ENCODE measurements around the gene ROGDI.

Gene ROGDI

DNA sequence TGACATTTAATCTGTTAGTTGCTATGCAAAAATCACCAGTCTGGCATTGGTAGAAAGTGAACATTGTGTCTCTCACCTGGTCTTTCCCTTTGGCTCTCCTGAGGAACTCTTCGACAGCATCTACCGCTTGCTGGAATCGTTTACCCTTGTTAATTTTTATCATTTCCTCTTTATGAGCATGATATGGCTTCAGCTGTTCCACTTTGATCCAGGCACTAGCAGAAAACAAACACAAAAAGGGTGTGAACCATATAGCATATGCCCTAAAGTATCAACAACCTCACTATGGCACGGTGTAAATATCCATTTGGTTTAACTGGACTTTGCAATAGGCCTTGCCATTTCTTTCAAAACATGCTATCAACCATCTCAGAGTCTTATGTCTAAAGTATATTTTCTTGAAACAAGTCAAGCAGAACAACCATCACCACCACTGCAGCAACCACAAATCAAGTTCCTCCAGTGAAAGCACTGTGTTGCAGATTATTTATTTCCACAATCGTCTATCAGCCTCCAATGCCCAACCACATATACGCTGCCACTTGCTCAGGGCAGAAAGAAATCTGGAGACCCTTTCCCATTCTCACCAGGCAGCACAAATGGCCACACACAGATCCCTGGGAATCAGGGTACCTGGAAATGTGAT, 30.4 kb upstream of the ROGDI start:
- Histone ChIP-seq H3K4me3 (ENCODE audit: low read depth, low read length) (no peak overlapping the region), H3K27ac (ENCODE audit: low read depth, low read length) (no peak overlapping the region), H3K9me3 (ENCODE audit: control insufficient read depth, insufficient read depth, low read length) (no peaks in the 10 kb centered on the region), H3K9ac (ENCODE audit: low read depth, low read length) (no peak overlapping the region), H3K27me3 (ENCODE audit: control insufficient read depth, insufficient read depth, low read length) (no peaks in the 10 kb centered on the region), H3K4me1 (ENCODE audit: control insufficient read depth, insufficient read depth, low read length) (no peaks in the 10 kb centered on the region), H3K36me3 (ENCODE audit: control insufficient read depth, insufficient read depth, low read length) (peaks cover 86% of the 10 kb centered on the region)

DNA sequence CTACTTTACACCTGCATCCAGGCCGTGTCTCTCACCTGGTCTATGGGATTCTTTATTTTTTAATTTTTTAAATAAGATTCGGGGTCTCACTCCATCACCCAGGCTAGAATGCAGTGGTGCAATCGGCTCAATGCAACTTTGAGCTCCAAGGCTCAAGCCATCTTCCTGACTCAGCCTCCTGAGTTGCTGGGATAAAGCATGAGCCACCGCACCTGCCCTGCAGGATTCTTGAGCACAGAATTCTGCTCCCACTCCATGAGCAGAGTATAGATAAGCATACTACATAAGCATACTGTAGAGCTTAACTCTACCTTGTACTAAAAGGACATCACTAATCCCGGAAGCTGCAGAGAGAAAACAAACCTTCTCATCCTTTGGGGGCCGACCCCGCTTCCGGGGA, 29.2 kb upstream of the ROGDI start:
- no peaks in the 10 kb centered on the region for H3K9me3 ChIP-seq (ENCODE audit: control insufficient read depth, insufficient read depth, low read length)
- no peaks in the 10 kb centered on the region for H3K27me3 ChIP-seq (ENCODE audit: control insufficient read depth, insufficient read depth, low read length)
- no peak overlapping the region for H3K4me3 ChIP-seq (ENCODE audit: low read depth, low read length)
- no peak overlapping the region for H3K9ac ChIP-seq (ENCODE audit: low read depth, low read length)
- peaks cover 88% of the 10 kb centered on the region for H3K36me3 ChIP-seq (ENCODE audit: control insufficient read depth, insufficient read depth, low read length)
- no peak overlapping the region for H3K27ac ChIP-seq (ENCODE audit: low read depth, low read length)
- no peaks in the 10 kb centered on the region for H3K4me1 ChIP-seq (ENCODE audit: control insufficient read depth, insufficient read depth, low read length)

DNA sequence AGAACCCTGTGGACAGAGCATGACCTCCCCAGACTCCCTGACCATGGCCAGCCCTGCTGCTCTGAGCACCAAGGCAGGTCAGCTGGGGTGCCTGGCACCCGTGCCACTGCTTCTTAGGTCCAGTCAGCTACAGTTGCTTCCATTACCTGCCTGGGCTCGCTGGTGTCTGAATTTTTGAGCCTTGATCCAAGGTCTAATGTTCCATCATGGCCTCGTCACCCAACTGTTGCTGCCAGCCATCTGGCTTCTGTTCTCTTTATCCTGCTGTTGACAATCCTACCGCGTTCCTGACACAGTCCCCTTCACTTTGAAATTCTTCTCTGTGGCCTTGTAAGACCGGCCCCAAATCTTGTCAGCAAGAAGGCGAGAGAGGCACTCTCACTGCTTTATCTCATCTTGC, 28.0 kb upstream of the ROGDI start:
- Histone ChIP-seq H3K27ac (ENCODE audit: low read depth, low read length) (no peak overlapping the region), H3K9ac (ENCODE audit: low read depth, low read length) (no peak overlapping the region), H3K9me3 (ENCODE audit: control insufficient read depth, insufficient read depth, low read length) (no peaks in the 10 kb centered on the region), H3K4me3 (ENCODE audit: low read depth, low read length) (no peak overlapping the region), H3K36me3 (ENCODE audit: control insufficient read depth, insufficient read depth, low read length) (peaks cover 89% of the 10 kb centered on the region), H3K27me3 (ENCODE audit: control insufficient read depth, insufficient read depth, low read length) (no peaks in the 10 kb centered on the region), H3K4me1 (ENCODE audit: control insufficient read depth, insufficient read depth, low read length) (no peaks in the 10 kb centered on the region)

DNA sequence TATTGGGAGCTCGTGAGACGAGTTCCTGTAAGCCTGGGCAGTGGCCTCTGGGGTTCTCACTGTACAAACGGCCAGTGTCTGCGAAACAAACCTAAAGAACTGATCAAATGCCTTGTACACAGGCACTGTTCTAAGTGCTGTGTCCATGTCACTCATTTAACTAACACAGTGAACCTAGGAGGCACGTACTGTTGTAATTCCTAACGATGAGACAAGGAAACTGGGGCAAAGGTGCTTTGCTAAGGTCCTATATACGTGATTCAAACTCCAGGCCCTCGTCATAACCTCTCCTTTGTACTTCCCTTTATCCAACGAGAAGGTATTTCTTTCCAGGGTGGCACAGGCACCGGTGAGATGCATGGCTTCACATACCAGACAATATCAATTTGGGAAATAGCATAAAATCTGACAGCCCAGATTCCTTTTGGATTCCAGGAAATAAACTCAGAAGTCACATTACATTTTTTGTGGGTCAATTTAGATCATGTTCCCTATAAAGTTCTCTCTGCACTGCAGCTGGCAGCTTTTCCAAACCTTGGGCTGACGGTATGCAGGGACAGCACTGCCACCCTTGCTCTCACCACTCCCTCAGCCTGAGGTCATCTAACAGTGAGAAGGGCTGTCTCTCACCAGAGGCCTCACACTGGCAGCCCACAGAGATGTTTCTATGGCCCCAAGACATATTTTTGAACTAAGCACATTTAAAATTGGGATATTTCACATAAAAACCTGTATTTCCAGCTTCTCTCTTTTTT, 26.3 kb upstream of the ROGDI start:
- H3K9me3 ChIP-seq (ENCODE audit: control insufficient read depth, insufficient read depth, low read length): no peaks in the 10 kb centered on the region
- no peak overlapping the region for H3K9ac ChIP-seq (ENCODE audit: low read depth, low read length)
- H3K27me3 ChIP-seq (ENCODE audit: control insufficient read depth, insufficient read depth, low read length): no peaks in the 10 kb centered on the region
- H3K27ac ChIP-seq (ENCODE audit: low read depth, low read length): no peak overlapping the region
- H3K4me1 ChIP-seq (ENCODE audit: control insufficient read depth, insufficient read depth, low read length): no peaks in the 10 kb centered on the region
- no peak overlapping the region for H3K4me3 ChIP-seq (ENCODE audit: low read depth, low read length)
- H3K36me3 ChIP-seq (ENCODE audit: control insufficient read depth, insufficient read depth, low read length): peaks cover 92% of the 10 kb centered on the region

DNA sequence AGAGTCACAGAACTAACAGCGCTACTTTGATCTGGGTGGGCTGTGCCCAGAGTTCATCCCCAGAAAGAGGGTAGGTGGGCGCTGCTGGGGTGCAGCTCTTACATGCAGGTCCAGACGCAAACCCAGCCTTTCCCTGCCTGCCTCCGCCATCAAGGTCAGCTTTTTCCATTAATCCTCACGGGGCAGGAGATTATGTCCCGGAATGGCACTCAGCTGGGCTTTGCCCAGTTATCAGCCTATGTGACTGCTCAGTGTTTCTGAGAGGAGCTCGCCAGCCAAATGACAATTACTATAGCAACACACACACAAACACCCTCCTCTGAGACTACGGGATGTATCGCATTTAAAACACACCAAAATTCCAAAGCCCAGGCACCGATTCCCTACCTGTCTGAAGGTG, 24.5 kb upstream of the ROGDI start:
- no peaks in the 10 kb centered on the region for H3K4me1 ChIP-seq (ENCODE audit: control insufficient read depth, insufficient read depth, low read length)
- H3K36me3 ChIP-seq (ENCODE audit: control insufficient read depth, insufficient read depth, low read length): peaks cover 89% of the 10 kb centered on the region
- no peak overlapping the region for H3K27ac ChIP-seq (ENCODE audit: low read depth, low read length)
- H3K27me3 ChIP-seq (ENCODE audit: control insufficient read depth, insufficient read depth, low read length): no peaks in the 10 kb centered on the region
- H3K4me3 ChIP-seq (ENCODE audit: low read depth, low read length): no peak overlapping the region
- H3K9me3 ChIP-seq (ENCODE audit: control insufficient read depth, insufficient read depth, low read length): no peaks in the 10 kb centered on the region
- no peak overlapping the region for H3K9ac ChIP-seq (ENCODE audit: low read depth, low read length)

DNA sequence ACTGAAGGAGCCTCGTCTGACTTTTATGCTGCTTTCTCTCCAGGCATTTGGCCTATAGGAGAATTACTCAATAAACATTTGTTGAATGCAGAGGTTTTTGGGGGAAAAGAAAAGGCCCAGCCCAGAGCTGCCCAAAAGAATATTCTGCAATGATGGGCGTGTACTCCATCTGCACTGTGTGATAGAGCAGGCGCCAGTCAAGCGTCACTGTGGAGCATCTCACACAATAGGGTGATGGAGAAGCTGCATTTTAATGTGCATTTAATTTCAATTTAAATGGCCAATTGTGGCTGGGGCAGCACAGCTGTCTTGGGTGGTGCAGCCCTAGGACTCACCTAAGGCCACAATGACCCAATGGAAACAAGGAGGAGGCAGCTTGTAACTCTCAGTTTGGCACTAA, 24.1 kb upstream of the ROGDI start:
- Histone ChIP-seq H3K27me3 (ENCODE audit: control insufficient read depth, insufficient read depth, low read length) (no peaks in the 10 kb centered on the region), H3K4me1 (ENCODE audit: control insufficient read depth, insufficient read depth, low read length) (no peaks in the 10 kb centered on the region), H3K36me3 (ENCODE audit: control insufficient read depth, insufficient read depth, low read length) (peaks cover 89% of the 10 kb centered on the region), H3K9ac (ENCODE audit: low read depth, low read length) (no peak overlapping the region), H3K4me3 (ENCODE audit: low read depth, low read length) (no peak overlapping the region), H3K27ac (ENCODE audit: low read depth, low read length) (no peak overlapping the region), H3K9me3 (ENCODE audit: control insufficient read depth, insufficient read depth, low read length) (no peaks in the 10 kb centered on the region)

DNA sequence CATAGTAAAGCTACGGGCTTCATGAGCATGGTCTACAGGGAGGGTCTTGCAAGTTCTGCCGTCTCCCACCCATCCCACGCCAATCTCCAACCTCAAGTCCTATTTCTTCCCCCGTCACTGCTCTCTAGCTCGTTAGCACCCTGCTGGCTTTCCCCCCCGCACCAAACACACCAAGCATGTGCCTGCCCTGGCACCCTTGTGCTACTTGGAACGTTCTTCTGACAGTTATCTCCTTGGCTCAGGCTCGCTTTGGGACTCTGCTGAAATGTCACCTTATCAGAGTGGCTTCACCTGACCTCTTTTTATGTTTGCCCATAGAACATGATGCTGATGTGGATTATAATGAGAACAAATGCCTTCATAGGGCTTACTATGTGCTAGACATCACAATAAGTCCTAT, 22.8 kb upstream of the ROGDI start:
- H3K4me1 ChIP-seq (ENCODE audit: control insufficient read depth, insufficient read depth, low read length): no peaks in the 10 kb centered on the region
- H3K27ac ChIP-seq (ENCODE audit: low read depth, low read length): no peak overlapping the region
- no peaks in the 10 kb centered on the region for H3K27me3 ChIP-seq (ENCODE audit: control insufficient read depth, insufficient read depth, low read length)
- no peak overlapping the region for H3K4me3 ChIP-seq (ENCODE audit: low read depth, low read length)
- peaks cover 89% of the 10 kb centered on the region for H3K36me3 ChIP-seq (ENCODE audit: control insufficient read depth, insufficient read depth, low read length)
- no peaks in the 10 kb centered on the region for H3K9me3 ChIP-seq (ENCODE audit: control insufficient read depth, insufficient read depth, low read length)
- H3K9ac ChIP-seq (ENCODE audit: low read depth, low read length): no peak overlapping the region

DNA sequence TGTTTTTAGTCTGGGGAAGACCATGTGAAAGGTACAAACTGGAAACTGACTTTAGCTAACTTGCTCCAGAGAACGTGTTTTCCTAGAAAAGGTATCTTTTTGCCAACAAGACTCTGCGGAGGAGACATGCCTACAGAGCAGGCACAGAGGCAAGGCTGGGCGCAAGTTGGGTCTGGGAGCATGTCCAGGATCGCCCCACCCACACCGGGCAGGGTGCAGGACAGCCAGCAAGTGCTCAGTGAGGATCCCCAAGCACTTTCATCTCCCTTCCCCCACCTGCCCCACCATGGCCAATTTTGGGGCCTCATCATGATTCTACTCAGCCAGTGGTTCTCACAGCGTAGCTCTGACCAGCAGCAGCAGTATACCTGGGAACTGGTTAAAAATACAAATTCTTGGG, 18.2 kb upstream of the ROGDI start:
- no peaks in the 10 kb centered on the region for H3K4me1 ChIP-seq (ENCODE audit: control insufficient read depth, insufficient read depth, low read length)
- H3K27ac ChIP-seq (ENCODE audit: low read depth, low read length): no peak overlapping the region
- peaks cover 83% of the 10 kb centered on the region for H3K36me3 ChIP-seq (ENCODE audit: control insufficient read depth, insufficient read depth, low read length)
- H3K9me3 ChIP-seq (ENCODE audit: control insufficient read depth, insufficient read depth, low read length): no peaks in the 10 kb centered on the region
- H3K9ac ChIP-seq (ENCODE audit: low read depth, low read length): no peak overlapping the region
- H3K27me3 ChIP-seq (ENCODE audit: control insufficient read depth, insufficient read depth, low read length): no peaks in the 10 kb centered on the region
- no peak overlapping the region for H3K4me3 ChIP-seq (ENCODE audit: low read depth, low read length)

DNA sequence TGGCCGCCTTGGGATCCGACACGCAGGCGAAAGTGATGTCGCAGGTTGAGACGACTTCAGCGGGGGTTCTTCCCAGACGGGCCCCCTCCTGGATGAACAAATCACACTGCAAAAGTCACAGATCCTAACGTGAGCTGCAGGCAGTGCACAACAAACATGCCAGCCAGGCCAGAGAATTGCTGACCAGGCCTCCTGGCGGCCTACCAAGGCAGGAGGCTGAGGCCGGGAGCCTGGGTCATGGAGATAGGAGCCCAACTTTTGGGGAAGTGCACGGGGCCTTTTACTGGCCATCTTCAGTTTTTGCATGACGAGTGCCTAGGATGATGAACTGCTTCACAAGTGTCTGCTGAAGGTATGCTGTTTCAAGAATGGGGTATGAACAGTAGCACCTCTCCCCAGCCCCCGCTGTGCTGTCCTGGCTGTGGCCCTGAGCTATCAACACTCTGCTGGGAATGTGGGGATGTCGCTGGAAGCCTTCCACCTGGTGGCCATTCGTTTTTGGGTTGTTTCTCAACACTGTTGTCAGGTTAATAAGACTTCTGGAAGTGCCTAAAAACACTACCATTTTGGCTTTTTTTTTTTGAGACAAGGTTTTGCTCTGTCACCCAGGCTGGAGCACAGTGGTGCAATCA, 12.2 kb upstream of the ROGDI start:
- peaks cover 78% of the 10 kb centered on the region for H3K36me3 ChIP-seq (ENCODE audit: control insufficient read depth, insufficient read depth, low read length)
- H3K27me3 ChIP-seq (ENCODE audit: control insufficient read depth, insufficient read depth, low read length): no peaks in the 10 kb centered on the region
- H3K9me3 ChIP-seq (ENCODE audit: control insufficient read depth, insufficient read depth, low read length): no peaks in the 10 kb centered on the region
- H3K27ac ChIP-seq (ENCODE audit: low read depth, low read length): no peak overlapping the region
- no peak overlapping the region for H3K9ac ChIP-seq (ENCODE audit: low read depth, low read length)
- H3K4me1 ChIP-seq (ENCODE audit: control insufficient read depth, insufficient read depth, low read length): no peaks in the 10 kb centered on the region
- no peak overlapping the region for H3K4me3 ChIP-seq (ENCODE audit: low read depth, low read length)

DNA sequence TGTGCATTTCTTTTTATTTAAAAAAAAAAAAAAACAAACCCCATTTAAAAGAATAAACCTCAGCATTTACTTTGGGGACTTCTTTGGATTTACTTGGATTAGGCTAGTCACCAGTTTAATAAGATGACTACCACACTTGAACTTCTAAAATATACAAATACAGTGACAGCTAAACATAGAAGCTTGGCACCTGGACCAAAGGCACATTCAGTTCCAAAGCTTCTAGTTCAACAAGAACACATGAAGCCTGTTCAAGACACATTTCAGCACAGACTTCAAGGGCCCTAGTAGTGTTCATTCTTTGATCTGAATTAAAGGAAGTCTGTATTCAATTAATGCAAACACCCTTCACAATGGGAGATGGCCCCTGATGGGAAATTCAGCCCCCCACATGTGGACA, 11.6 kb upstream of the ROGDI start:
- Histone ChIP-seq H3K27me3 (ENCODE audit: control insufficient read depth, insufficient read depth, low read length) (no peaks in the 10 kb centered on the region), H3K36me3 (ENCODE audit: control insufficient read depth, insufficient read depth, low read length) (peaks cover 76% of the 10 kb centered on the region), H3K4me3 (ENCODE audit: low read depth, low read length) (no peak overlapping the region), H3K27ac (ENCODE audit: low read depth, low read length) (no peak overlapping the region), H3K9me3 (ENCODE audit: control insufficient read depth, insufficient read depth, low read length) (no peaks in the 10 kb centered on the region), H3K9ac (ENCODE audit: low read depth, low read length) (no peak overlapping the region), H3K4me1 (ENCODE audit: control insufficient read depth, insufficient read depth, low read length) (no peaks in the 10 kb centered on the region)

DNA sequence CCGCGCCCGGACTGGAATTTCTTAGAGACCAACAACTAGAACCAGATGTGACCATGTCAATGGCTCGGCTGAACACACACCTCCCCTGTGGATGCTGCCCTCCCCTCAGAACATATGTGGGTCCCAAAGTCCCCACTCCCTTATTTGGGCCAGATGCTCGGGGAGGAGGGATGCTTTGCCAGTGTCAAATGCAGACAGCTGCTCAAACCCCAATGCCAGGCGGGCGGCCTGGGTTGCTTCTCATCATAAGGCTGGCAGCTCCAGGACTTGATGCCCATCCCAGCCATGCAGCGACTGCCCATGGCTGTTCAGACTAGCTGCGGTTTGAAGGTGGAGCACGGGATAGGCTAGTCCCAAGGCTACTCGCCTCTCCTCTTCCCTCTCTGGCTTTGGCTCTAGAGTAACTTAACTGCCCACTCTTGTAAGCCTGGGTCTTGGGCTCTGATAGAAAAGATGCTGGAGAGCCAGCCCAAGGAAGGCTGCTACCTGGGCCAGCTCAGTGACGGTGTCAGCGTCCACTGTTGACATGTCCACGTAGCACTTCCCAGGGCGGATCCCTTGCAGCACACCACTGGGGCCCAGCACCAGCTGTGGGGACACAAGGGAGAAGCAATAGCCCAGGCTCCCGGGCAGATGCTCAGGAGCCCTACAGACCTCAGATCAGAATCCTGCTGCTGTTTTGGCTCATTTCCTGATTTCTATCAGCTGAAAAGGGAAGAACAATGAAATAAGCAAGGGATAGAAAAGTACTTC, 11.0 kb upstream of the ROGDI start:
- Histone ChIP-seq H3K27ac (ENCODE audit: low read depth, low read length) (no peak overlapping the region), H3K4me1 (ENCODE audit: control insufficient read depth, insufficient read depth, low read length) (no peaks in the 10 kb centered on the region), H3K9me3 (ENCODE audit: control insufficient read depth, insufficient read depth, low read length) (no peaks in the 10 kb centered on the region), H3K4me3 (ENCODE audit: low read depth, low read length) (no peak overlapping the region), H3K27me3 (ENCODE audit: control insufficient read depth, insufficient read depth, low read length) (no peaks in the 10 kb centered on the region), H3K9ac (ENCODE audit: low read depth, low read length) (no peak overlapping the region), H3K36me3 (ENCODE audit: control insufficient read depth, insufficient read depth, low read length) (peaks cover 76% of the 10 kb centered on the region)
